Measurements from ENCODE around the gene SNU13.

GRCh38 chr22:41696703-41697102 is 8.0 kb upstream of the SNU13 start:
- TF ChIP-seq CTCF (IDR thresholded peaks at IDR 0.05; ENCODE audit: poor library complexity, severe bottlenecking): no peak
- TF ChIP-seq REST (IDR thresholded peaks at IDR 0.05; ENCODE audit: borderline replicate concordance): no peak
- TF ChIP-seq EP300 (conservative IDR thresholded peaks at IDR 0.05; ENCODE audit: poor library complexity, severe bottlenecking): no peak
- no peak for TF ChIP-seq POLR2AphosphoS5 (IDR thresholded peaks at IDR 0.05)
- TF ChIP-seq RAD21 (conservative IDR thresholded peaks at IDR 0.05): no peak
- no peak for TF ChIP-seq MXI1 (conservative IDR thresholded peaks at IDR 0.05; ENCODE audit: poor library complexity, severe bottlenecking)

All from neural cell (in vitro differentiated cells).